Measurements from ENCODE around the gene C1QB.

Gene C1QB

DNA sequence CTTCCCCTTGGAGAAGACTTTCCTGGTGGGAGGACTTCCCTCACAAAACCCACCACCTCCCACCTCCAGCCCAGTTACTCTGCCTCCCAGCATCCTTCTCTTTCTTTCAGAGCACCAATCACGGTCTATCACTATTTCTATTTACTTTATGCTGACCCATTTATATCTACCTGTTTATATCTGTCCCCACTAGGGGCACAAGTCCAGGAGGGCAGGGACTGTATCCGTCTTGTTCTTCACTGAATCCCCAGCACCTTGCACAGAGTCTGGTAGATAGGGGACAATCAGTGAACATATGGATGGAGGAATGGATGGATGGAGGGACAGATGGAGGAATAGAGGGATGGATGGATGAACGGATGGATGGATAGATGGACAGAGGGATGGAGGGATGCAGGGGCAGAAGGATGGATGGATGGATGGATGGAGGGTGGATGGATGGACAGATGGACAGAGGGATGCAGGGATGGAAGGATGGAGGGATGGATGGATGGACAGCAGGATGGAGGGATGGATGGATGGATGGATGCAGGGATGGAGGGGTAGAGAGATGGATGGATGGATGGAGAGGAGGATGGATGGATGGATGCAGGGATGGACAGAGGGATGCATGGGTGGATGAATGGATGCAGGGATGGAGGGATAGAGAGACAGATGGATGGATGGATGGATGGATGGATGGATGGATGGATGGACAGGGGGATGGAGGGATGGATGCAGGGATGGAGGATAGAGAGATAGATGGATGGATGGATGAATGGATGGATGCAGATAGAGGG lies 5.5 kb downstream of the C1QB start:
- no peak for DNase-seq (ENCODE audit: low read depth in 2 of 2)
- H3K4me3 ChIP-seq (replicated peaks in 1 of 2; ENCODE audit: low read depth in 2 of 2, low read length in 2 of 2): no peak overlapping the region
- TF ChIP-seq, protein P1, sequence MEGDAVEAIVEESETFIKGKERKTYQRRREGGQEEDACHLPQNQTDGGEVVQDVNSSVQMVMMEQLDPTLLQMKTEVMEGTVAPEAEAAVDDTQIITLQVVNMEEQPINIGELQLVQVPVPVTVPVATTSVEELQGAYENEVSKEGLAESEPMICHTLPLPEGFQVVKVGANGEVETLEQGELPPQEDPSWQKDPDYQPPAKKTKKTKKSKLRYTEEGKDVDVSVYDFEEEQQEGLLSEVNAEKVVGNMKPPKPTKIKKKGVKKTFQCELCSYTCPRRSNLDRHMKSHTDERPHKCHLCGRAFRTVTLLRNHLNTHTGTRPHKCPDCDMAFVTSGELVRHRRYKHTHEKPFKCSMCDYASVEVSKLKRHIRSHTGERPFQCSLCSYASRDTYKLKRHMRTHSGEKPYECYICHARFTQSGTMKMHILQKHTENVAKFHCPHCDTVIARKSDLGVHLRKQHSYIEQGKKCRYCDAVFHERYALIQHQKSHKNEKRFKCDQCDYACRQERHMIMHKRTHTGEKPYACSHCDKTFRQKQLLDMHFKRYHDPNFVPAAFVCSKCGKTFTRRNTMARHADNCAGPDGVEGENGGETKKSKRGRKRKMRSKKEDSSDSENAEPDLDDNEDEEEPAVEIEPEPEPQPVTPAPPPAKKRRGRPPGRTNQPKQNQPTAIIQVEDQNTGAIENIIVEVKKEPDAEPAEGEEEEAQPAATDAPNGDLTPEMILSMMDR (IDR thresholded peaks at IDR 0.05; ENCODE audit: low read depth, low read length): no peak

- no peak overlapping the region for H3K4me3 ChIP-seq (replicated peaks in 1 of 2; ENCODE audit: low read depth in 2 of 2, low read length in 2 of 2)
- TF ChIP-seq, protein P1 (IDR thresholded peaks at IDR 0.05; ENCODE audit: low read depth, low read length): no peak
- no peak for DNase-seq (ENCODE audit: low read depth in 2 of 2)
These were observed 7.7 kb downstream of the C1QB start for GRCh38 chr1:22660716-22661241.

- DNase-seq (ENCODE audit: low read depth in 2 of 2): no peak
- TF ChIP-seq, protein P1 (IDR thresholded peaks at IDR 0.05; ENCODE audit: low read depth, low read length): no peak
- H3K4me3 ChIP-seq (replicated peaks in 1 of 2; ENCODE audit: low read depth in 2 of 2, low read length in 2 of 2): no peak overlapping the region
These were observed 8.8 kb downstream of the C1QB start for GRCh38 chr1:22661880-22662279.

DNA sequence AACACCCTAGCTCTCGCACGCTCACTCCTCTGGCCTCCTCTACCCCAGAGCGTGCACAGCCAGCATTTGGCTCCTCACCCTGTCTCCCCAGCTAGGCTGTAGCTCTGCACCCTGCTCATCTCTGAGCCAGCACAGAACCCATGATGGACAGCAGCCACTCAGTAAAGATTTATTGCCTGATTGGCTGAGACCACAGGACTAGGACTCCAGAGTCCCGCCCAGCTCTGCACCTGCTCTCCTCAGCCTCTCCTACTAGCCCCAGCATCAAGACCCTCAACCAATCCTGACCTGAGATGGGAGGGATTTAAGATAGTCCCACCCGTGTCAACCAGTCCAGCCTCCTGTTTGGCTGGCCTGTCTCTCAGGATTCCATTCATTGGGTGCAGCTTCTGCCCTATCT lies 9.3 kb downstream of the C1QB start:
- DNase-seq (ENCODE audit: low read depth in 2 of 2): peak in 1 of 2 donors; percentile 2
- no peak overlapping the region for H3K4me3 ChIP-seq (replicated peaks in 1 of 2; ENCODE audit: low read depth in 2 of 2, low read length in 2 of 2)
- TF ChIP-seq, protein P1 (IDR thresholded peaks at IDR 0.05; ENCODE audit: low read depth, low read length): no peak

- DNase-seq (ENCODE audit: low read depth in 2 of 2): no peak
- TF ChIP-seq, protein P1 (IDR thresholded peaks at IDR 0.05; ENCODE audit: low read depth, low read length): no peak
- no peak overlapping the region for H3K4me3 ChIP-seq (replicated peaks in 1 of 2; ENCODE audit: low read depth in 2 of 2, low read length in 2 of 2)
These were observed 10.0 kb downstream of the C1QB start for GRCh38 chr1:22662986-22663408.

GRCh38 chr1:22665752-22666151 lies 12.7 kb downstream of the C1QB start:
- TF ChIP-seq, protein P1 (IDR thresholded peaks at IDR 0.05; ENCODE audit: low read depth, low read length): peak; percentile 60
- peak; percentile 35 to 42 for DNase-seq (ENCODE audit: low read depth in 2 of 2)
- no peak overlapping the region for H3K4me3 ChIP-seq (replicated peaks in 1 of 2; ENCODE audit: low read depth in 2 of 2, low read length in 2 of 2)
